K562 (cell line): ENCODE data around the gene PRELID3B.

Experiments used
- ESRRA ChIP-seq: fragments of 450-650 bp; IDR thresholded peaks from 2 replicates; pipeline ENCODE4 v1.6.1; 2014; ENCODE audit warnings: low read depth, mild to moderate bottlenecking, moderate library complexity, borderline replicate concordance
- EZH2 ChIP-seq: IDR thresholded peaks from 2 replicates; pipeline ENCODE4 v1.6.1; 2012; ENCODE audit warnings: low read depth, mild to moderate bottlenecking, inconsistent platforms, low read length, borderline replicate concordance
- L3MBTL2 ChIP-seq: fragments of 450-650 bp; IDR thresholded peaks from 2 replicates; pipeline ENCODE4 v1.6.1; 2016; ENCODE audit warnings: mild to moderate bottlenecking, moderate library complexity
- PHF8 ChIP-seq: fragments of 200-600 bp; sonication (generic); IDR thresholded peaks from 2 replicates; pipeline ENCODE4 v1.6.1; 2012; ENCODE audit warnings: mixed run types, mild to moderate bottlenecking, inconsistent platforms, low read length, moderate library complexity, borderline replicate concordance

DNA sequence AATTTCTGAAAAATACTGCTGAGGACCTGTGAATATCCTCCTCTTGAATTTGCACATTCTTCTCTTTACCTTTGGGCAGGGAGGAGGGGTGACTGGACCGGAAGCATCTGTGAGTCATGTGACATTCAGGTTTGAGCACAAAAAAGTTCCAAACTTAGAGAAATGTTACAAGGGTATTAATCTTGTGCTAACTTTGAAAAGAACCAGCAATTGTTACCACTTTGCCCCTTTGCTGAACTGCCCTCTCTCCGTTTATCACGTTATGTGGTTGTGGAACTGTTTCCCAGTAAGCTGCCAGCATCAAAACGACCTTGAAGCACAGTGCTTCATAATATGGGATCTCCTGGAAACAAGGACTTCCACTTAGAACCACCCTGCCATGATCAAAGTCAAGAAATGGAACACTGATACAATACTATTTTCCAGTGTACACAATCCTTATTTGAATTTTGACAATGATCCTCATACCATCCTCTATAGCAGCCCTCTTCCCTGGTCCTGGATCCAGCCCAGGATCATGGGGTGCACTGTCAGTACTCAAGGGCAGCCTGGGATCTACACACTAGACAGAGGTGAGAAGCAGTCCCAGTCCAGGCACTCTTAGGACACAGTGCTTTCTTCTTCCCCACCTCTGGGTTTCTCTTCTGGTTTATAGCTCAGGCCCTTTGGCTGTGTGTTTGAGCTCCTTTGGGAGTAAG, 25.6 kb downstream of the PRELID3B start:
- TF ChIP-seq L3MBTL2 (no peak), EZH2 (no peak), PHF8 (no peak), ESRRA (peak; percentile 40; the same call in 1 of the 2 replicates)
